GM19351 (cell line): ENCODE results near the gene KDR.

ENCODE experiments used
- ATAC-seq: cut with Tn5 transposase; IDR thresholded peaks from one replicate; pipeline ENCODE4 v1.9.1; 2021; ENCODE audit warnings: mild to moderate bottlenecking, moderate library complexity; ENCODE audit not compliant: unreplicated experiment

KDR gene

DNA sequence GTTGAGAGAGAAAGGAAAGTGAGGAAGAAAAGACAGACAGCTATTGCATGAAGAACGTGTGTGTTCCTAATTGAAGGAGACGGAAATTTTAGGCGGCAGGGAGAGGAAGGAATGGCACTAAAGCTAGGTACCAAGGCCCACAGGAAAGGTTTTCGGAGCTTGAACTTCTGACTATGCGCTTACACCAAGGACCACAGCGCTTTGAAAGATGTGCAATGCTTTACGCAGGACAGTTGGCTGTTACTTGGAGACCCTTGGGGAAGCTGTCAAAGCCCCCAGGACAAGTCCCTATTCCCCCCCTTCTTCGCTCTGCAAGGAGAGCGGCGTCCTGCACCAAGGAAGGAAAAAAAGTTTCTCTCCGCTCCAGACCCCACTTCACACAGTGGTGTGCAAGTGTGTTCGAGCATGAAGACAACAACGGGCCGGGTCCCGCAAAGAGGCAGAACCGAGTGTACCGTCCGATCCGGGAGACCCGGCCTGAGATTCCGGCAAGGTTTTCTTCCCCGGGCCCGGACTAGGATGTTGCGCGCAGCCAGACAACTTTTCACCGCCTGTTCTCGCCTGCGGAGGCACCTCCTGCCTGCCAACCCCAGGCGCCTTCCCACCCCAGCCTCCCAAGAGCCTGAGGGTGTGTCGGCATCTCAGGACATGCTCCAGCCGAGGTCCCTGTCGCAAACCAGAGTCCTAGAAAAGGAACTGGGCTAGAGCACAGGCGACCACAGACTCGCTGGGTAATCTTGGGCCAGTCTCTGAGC, 896 bp downstream of the KDR start:
- no peak for ATAC-seq

DNA sequence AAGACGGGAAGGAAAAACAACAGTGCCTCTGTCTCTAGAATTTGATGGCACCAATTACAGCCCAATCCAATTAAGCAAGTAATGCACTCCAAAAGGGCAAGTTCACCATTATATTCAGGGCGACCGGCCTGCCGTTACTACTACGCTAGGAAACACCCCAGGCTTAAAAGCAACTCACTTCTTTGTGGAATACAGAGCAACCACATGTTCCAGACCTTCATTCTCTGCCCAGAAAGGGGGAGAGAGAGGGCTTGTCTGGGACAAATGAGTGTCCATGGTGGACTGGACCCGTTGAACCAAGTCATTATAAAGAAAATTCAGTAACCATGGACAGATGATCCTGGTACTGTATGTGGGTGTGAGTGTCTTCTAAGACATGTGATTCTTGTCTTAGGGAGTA, 1.6 kb downstream of the KDR start:
- ATAC-seq = no peak

DNA sequence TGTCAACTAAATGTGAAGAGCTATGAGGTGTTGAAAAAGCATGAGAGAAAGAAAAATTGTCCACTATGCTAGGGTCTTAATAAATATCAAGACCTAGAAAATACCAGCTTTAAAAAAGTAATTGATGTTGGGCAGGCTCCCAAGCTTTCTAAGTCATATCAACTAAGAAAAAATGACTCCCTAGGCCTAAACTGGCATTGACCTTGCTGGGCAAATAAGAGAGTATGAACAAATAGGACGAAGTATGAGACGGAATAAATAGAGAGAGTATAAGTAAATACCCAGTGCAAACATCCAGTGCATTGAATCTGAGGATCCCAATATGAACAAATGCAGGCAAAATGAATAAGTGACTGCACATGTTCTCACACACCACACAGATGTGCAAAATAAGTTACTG, 3.2 kb downstream of the KDR start:
- no peak for ATAC-seq

DNA sequence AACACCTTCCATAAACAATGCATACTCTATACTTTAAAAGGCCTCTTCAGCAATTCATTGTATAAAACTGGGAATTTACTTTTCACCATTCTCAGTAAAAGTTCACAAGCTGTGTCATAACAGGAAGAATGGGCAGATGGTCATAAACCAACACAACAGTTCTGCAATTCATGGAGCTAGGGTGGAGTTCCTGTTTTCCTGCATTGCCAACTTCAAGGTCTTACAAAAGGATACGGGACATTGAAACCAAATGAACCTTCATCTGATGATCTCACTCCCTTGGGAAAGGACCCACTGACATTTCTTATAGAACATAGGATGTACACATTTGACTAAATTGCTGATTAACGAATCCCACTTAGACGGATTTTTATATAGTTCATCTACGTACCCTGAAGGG, 4.1 kb downstream of the KDR start:
- ATAC-seq = no peak

DNA sequence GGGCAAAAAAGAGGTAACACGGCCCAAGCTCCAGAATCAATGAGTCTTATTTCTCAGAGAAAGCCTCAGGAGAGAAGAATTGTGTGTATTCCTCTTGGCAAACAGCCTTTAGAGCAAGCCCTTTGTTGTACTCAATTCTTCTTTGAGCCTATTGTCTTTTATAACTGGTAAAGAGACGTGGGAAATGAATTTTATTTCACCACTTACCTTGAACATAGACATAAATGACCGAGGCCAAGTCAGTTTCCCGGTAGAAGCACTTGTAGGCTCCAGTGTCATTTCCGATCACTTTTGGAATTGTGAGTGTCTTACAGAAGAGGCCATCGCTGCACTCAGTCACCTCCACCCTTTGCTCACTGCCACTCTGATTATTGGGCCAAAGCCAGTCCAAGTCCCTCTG, 7.0 kb downstream of the KDR start:
- no peak for ATAC-seq

DNA sequence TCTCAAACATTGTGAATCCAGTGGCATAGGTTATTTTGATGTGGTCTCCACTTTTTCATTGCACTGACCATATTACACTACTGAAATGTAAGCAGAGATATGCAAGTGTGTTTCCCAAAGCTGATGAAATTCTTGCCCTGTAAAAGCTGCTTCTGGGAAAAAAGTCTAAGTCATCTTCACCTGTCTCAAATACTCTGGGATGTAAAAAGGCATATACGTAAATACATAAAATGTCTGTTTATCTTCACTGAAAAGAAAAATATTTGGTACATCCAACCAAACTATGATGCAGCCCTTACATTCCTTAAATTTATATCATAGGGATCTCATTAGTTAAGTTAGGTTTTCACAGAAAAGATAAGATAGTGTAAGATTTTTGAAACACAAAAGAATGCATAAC, 7.9 kb downstream of the KDR start:
- ATAC-seq = no peak

DNA sequence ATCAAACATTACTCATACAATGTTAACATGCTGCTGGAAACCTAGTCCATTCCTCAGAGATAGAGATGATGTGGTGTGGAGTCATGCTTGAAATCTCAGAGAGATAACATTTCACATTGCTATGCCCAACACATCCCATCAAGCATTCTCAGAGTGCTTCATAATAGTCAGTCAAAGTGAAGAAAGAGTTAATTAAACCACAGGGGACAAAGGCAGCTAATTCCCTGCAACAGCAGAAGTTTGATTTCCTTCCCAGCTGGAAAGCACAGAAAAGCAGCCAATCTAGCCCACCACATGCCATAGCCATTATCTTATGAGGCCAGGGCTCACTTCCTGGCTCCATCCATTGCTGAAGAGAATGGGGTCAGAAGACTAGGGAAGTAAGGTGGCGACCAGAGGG, 8.9 kb downstream of the KDR start:
- ATAC-seq = no peak

DNA sequence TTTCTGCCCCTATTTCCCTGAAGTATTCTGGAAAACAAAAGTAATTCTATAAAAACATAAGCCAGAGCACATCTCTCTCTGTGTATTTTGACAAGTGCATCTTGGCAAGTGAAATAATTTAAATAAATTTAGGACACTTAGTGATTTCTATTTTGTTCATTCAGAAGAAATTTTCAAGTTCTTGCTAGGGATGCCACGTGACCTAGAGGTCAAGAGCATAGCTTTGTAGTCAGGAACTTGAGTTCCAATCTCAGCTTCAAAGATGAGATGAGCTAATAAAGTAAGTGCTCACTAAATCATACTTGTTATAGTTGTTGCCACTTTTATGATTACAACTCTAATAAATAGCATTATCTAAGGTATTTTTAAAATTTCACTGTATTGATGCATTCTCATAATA, 13.8 kb downstream of the KDR start:
- no peak for ATAC-seq

DNA sequence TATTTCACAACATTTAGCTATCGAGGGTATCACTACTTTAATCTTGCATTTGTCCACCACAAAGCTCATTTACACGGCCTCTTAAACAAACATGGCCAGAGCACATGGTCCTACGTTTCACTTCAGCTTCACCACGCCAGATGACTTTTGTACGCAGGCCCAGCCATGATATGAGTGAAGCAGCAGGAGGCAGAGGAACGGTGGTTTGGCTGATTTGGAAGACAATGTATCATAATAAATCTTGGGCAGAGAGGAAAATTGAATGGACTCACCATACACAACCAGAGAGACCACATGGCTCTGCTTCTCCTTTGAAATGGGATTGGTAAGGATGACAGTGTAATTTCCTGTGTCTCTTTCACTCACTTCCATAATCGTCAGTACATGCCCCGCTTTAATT, 15.3 kb downstream of the KDR start:
- no peak for ATAC-seq

DNA sequence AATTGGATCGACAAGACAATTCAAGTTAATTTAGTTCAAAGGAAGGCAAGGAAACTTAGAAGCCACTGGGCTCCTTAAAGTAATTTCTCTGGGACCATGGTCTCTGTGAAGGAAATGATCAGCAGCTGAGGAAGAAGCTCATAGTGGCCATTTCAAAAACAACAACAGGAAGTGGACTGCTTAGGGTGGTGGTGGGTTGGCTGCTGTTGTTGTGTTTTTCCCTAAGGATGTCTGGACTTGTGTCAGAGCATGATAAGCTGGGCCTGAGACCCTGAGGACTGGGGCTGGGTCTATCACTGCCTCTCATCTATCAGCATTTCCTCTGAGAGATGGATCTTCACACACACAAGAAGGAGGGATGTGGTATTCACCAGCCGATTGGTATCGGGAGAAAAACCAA, 18.3 kb downstream of the KDR start:
- no peak for ATAC-seq

DNA sequence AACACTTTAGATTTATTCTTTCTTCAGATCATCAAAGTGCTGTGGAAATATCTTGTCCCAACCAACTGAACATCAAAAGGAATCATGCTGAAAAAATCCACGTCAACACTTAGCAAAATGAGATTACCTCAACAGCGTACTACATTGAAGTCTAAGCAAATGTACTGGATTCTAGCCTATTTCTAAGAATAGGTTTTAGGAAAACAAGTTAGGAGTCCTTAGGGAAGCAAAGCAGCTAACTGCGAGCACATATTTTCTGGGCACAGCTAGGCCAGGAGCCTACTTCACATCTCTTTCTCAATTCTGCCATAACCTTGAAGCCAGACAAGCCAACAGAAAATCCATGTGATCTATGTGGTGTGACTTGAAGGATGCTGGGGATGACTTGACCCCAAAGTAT, 22.2 kb downstream of the KDR start:
- ATAC-seq = no peak

DNA sequence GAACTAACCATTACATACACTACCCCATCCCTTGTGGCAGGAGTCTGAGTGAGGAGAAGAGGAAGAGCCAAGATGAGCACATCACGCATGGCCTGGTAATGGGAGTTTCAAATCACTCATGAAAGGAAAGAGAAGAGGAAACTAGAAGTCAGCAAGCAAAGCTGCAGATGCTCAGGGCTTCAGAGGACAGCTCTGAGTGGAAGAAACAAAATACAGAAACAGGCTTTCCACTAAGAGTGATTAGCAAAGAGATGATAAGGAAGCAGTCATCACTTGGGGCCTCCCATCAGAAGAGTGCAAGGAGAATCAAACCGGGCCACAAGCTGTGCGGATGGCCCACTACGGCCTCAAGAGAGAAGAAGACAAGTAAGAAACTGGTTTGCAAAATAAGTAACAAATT, 25.6 kb downstream of the KDR start:
- ATAC-seq = no peak

DNA sequence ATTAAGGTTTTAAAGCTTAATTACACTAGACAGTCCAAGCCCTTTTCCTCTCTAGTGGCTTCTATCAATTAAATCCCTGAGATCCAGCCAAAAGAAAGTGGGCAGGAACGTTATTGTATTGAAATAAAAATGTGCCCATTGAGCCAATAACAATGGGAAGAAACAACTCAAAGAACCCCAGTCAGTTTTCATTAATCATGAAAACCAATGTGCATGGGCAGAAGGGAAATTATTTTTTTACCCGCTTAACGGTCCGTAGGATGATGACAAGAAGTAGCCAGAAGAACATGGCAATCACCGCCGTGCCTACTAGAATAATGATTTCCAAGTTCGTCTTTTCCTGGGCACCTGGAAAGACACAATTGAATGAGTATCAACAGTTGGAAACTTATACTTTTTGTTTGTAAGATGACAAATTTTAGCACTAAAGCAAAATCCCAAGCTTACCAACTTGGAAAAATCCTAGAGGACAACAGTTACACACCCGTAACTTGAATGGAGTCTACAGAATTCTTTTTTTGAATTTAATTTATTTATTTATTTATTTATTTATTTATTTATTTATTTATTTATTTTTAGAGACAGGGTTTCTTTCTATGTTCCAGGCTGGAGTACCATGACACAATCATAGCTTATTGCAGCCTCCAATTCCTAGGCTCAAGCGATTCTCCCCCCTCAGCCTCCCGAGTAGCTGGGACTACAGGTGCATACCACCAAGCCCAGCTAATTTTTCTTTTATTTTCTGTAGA, 26.8 kb downstream of the KDR start:
- no peak for ATAC-seq

DNA sequence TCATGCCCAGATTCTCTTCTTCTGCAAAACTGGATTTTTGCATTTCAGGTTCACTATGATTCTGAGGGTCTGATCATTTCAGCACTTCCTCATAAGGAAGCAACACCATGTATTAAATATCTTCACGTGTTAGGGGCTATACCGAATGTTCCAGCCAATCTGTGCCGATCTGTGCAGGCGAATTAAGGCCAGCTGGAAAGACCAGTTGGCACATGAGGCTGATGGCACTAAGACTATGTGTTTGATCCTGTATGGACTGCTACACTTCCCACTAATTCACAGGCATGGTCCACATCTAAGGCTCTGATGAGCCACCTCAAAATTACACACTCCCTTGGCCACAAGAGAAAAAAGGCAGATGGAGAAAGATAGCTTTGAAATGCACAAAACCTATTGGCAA, 28.8 kb downstream of the KDR start:
- ATAC-seq = no peak

DNA sequence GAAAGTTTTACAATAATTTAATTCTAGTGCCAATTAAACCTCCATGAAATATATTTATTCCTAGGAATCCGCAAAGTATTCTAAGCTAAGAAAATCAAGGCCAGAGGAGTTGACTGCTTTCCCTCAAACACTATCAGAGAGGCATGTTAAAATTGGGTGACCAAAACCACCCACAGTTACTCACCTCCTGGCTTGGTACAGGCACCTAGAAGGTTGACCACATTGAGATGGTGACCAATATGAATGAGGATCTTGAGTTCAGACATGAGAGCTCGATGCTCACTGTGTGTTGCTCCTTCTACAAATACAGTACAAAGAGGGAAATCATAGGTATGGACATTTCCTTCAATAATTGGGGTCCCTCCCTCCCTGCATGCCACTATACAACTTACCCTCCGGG, 29.4 kb downstream of the KDR start:
- no peak for ATAC-seq

DNA sequence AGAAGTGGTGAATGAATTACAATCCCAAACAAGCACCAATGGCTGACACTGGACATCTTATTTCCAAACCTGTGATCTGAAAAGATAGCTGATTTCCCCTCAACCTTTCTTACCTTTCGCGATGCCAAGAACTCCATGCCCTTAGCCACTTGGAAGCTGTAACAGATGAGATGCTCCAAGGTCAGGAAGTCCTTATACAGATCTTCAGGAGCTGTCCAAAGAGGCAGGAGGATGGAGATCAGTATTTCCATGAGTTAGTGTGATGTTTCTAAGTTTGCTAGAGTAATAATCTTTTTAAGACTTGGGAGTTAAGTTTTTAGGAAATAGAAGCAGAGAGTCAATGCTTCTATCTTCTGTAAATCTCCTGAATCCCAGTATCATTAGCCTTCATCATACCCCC, 32.9 kb downstream of the KDR start:
- ATAC-seq = no peak

DNA sequence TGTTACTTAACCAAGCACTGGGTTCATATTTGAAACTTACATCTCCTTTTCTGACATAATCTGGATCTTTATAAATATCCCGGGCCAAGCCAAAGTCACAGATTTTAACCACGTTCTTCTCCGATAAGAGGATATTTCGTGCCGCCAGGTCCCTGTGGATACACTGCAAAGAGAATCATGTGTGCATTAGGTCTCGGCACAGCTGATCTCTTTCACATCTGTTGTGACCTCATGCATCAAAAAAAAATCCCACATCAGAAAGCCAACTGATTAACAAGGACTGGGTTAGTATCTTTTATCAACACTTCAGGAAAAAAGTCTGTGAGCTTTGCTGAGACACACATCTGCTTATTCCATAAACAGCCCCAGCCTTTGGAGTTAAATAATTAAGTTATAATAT, 35.5 kb downstream of the KDR start:
- no peak for ATAC-seq

DNA sequence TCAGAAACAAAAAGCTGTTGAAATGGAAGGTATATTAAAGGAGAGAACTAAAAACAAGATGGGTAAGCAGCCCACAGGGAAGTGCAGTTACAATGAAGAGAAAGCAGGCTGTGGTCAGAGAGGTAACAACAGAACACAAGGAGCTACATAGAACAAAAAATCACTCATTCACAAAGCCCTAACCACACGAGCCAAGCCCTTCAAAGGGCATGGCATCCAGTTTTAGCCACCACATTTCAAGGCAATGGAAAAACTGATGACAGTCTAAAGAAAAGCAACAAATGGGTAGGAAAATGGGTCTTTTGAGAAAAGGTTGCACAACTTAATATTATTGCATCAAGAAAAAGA, 37.5 kb downstream of the KDR start:
- ATAC-seq = no peak

DNA sequence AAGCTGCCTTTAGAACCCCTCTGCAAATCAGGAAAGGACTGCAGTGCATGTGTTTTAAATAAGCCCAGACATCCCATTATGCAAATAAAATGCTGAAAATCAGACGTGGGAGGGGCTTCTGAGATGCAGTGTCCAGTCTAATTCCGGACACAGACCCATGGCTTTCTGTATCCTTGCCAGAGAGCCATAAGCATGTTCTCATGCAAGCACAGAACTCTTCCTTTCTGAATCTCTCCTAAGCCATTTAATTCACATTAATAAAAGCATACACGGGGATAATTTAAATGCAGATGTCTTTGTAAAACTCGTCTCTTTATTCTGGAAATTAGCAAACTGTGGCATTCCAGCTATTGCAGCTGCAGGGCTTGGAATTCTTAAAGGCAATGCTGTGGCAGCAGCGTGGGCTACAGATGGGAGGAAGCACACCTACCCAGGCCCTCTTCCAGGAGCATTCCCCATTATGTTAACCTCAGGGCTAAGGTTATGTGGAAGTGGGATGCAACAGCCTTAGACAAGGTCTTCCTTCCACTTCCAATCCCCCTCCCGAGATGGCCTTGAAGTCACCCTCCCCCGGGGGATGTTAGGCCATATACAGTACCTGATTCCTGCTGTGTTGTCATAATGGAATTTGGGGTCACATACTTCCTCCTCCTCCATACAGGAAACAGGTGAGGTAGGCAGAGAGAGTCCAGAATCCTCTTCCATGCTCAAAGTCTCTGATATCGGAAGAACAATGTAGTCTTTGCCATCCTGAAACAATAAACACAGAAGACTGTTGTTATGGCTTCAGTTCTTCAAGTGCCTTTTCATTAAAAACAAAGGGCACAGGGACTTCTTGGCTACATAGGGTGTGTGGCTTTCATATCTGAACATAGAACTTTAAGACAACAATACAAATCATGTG, 38.1 kb downstream of the KDR start:
- no peak for ATAC-seq

DNA sequence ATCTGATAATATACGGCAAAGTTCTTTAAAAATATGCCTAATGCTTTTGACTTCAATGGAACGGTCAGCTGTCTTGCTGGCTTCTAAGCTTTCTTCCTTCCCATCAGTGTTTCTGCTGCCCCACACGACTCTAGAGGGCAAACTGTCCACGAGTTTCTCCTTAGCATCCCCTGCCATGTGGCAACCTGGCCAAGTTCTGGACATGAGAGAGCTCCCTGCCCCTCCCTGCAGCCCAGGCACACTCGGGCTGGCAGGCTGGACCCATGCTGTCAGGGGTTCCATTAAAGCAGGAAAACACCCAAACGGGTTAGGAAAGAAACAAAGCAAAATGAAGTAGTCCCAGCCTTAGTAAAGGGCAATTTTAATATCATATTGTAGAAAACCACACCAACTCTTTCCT, 38.8 kb downstream of the KDR start:
- ATAC-seq = no peak

DNA sequence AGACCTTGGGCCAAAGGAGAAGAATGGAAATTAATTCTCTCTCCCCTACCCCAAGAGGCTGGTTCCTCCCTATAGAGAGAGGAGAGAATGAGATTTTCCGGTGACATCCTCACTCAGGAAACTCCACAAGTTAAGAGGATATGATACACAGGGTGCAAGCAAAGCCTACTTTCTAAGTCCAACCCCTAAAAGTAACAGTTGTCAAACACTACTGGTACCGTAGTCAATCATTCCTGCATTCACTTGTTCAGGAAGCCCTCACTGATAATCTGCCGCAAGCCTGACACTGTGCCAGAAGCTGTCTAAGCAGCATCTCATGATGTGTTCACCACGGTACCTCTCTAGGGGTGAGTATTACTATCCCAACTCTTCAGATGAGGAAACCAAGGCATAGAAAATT, 41.7 kb downstream of the KDR start:
- ATAC-seq = no peak

DNA sequence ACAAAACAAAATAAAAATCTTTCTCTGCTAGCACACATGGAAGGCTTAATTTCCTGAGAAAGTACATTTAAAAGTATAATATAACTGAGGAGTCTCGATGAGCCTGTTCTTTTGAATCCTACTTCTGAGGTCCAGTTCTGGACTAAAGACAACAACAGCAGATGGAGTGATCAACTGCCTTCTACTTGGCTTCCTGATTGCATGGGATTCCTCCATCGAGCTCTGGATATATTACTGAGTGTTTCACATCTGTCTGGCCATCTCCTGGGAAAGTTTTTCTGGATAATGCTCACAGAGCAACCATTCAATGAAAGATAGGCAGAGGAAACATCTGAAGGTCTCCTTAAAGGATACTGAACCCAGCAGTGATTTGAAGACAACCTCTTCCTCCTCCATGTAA, 42.6 kb downstream of the KDR start:
- no peak for ATAC-seq
